A673 (cell line): ENCODE data around the gene SRCIN1. TPM values are rescaled to one million over a fixed set of nuclear protein-coding genes. Genes with fewer than 3 reads are reported as not detected.

ENCODE experiments used
- BruUV-seq: library from RNA; stranded (reverse); fragments of 400-500 nt; replicated peaks from 2 replicates; lab custom pipeline; 2021; lab: Mats Ljungman, UMichigan
- CTCF ChIA-PET: fragments of 300-600 bp; sonication (Branson Sonifier 250); formaldehyde crosslinking; loops from one replicate; lab custom pipeline; 2022; ENCODE audit warnings: antibody characterized with exemption; lab: Charles Lee
- POLR2A ChIA-PET: fragments of 300-600 bp; sonication (Branson Sonifier 250); formaldehyde crosslinking; loops from one replicate; lab custom pipeline; 2022; ENCODE audit warnings: antibody characterized with exemption; ENCODE audit not compliant: low non-redundant PET; lab: Charles Lee
- DNase-seq: peaks from one replicate; pipeline ENCODE4 v3.0.0-alpha.2; 2015; ENCODE audit warnings: low spot score
- H3K27ac ChIP-seq: fragments of 200-600 bp; sonication (generic); 2 replicates; pipeline ENCODE4 v1.5.1; 2016; ENCODE audit warnings: mixed run types, low read depth, mild to moderate bottlenecking, mixed read lengths, antibody characterized with exemption, low read length; ENCODE audit not compliant: poor library complexity, severe bottlenecking
- H3K27me3 ChIP-seq: fragments of 200-600 bp; sonication (generic); replicated peaks from 2 replicates; pipeline ENCODE4 v1.6.1; 2017; ENCODE audit warnings: mixed run types, low read depth, mild to moderate bottlenecking, mixed read lengths, antibody characterized with exemption, low read length; ENCODE audit not compliant: insufficient read depth, poor library complexity
- H3K36me3 ChIP-seq: fragments of 200-600 bp; sonication (generic); 2 replicates; pipeline ENCODE4 v1.6.1; 2016; ENCODE audit warnings: mixed run types, mild to moderate bottlenecking, mixed read lengths, antibody characterized with exemption, low read length; ENCODE audit not compliant: insufficient read depth, poor library complexity, severe bottlenecking
- H3K4me1 ChIP-seq: fragments of 200-600 bp; sonication (generic); 2 replicates; pipeline ENCODE4 v1.6.1; 2017; ENCODE audit warnings: mixed run types, mild to moderate bottlenecking, mixed read lengths, antibody characterized with exemption, low read length; ENCODE audit not compliant: insufficient read depth, poor library complexity, severe bottlenecking
- H3K4me3 ChIP-seq: fragments of 200-600 bp; sonication (generic); 2 replicates; pipeline ENCODE4 v1.5.1; 2016; ENCODE audit warnings: low read depth, mixed run types, mild to moderate bottlenecking, mixed read lengths, low read length; ENCODE audit not compliant: poor library complexity, severe bottlenecking
- H3K9me3 ChIP-seq: fragments of 200-600 bp; sonication (generic); 2 replicates; pipeline ENCODE4 v1.6.1; 2016; ENCODE audit warnings: mixed run types, low read depth, mild to moderate bottlenecking, mixed read lengths, antibody characterized with exemption, low read length; ENCODE audit not compliant: poor library complexity, severe bottlenecking
- EZH2 ChIP-seq: fragments of 200-600 bp; sonication (generic); IDR thresholded peaks from 2 replicates; pipeline ENCODE4 v1.6.1; 2017; ENCODE audit warnings: borderline replicate concordance, low read depth, mild to moderate bottlenecking, mixed read lengths, antibody characterized with exemption, low read length; ENCODE audit not compliant: poor library complexity, severe bottlenecking
- intact Hi-C: fragments of 100-400 bp; cut with micrococcal nuclease; formaldehyde crosslinking; loops from one replicate; pipeline ENCODE4 v1.10.0; 2022; ENCODE audit not compliant: unreplicated experiment
- total RNA-seq: library from RNA; stranded (reverse); gene quantifications from 2 replicates; pipeline ENCODE4 v1.2.3, GENCODE V29; 2021
- TF ChIP-seq, protein P1 (sequence below): fragments of 300-800, 200-600 bp; sonication (generic); conservative IDR thresholded peaks from 2 replicates; pipeline ENCODE4 v1.5.1; 2017; ENCODE audit warnings: low read depth, mild to moderate bottlenecking, antibody characterized with exemption, low read length, moderate library complexity, mixed read lengths

SRCIN1 gene
- total RNA-seq, 1 experiment from 2014 or later = 1.6 TPM

DNA sequence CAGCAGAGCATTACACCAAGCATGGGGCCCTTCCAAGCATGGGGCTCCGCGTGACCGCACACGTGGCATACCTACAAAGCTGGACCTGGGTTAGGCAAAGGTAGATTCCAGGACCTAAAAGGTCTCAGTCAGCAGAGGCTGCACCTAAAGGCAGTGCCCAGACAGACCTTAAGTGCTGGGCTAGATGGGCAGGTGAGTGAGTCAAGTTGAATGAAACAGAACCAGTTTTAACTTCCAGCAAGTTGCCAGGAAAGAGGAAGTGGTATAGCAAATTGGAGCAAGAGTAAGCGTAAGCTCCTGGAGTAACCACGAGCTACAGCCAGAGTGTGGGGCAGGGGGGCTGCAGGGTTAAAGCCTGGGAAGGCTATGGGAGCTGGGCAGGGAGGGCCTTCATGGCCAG lies 49.5 kb downstream of the SRCIN1 start:
- POLR2A ChIA-PET = no interaction called here
- Histone ChIP-seq H3K4me1 (peaks cover 8% of the 10 kb centered on the region), H3K36me3 (no peaks in the 10 kb centered on the region), H3K9me3 (no peaks in the 10 kb centered on the region), H3K27ac (no peak overlapping the region), H3K4me3 (no peak overlapping the region), H3K27me3 (no peaks in the 10 kb centered on the region)
- CTCF ChIA-PET = no interaction called here
- BruUV-seq = no TSS peak
- intact Hi-C loops = loop anchor here (5.0 kb wide), 1 partner anchor 111 kb away; no protein-coding TSS in a partner anchor
- TF ChIP-seq EZH2 = no peak
- TF ChIP-seq, protein P1, sequence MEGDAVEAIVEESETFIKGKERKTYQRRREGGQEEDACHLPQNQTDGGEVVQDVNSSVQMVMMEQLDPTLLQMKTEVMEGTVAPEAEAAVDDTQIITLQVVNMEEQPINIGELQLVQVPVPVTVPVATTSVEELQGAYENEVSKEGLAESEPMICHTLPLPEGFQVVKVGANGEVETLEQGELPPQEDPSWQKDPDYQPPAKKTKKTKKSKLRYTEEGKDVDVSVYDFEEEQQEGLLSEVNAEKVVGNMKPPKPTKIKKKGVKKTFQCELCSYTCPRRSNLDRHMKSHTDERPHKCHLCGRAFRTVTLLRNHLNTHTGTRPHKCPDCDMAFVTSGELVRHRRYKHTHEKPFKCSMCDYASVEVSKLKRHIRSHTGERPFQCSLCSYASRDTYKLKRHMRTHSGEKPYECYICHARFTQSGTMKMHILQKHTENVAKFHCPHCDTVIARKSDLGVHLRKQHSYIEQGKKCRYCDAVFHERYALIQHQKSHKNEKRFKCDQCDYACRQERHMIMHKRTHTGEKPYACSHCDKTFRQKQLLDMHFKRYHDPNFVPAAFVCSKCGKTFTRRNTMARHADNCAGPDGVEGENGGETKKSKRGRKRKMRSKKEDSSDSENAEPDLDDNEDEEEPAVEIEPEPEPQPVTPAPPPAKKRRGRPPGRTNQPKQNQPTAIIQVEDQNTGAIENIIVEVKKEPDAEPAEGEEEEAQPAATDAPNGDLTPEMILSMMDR = no peak
- no peak for DNase-seq

GRCh38 chr17:38554430-38555350 lies 51.1 kb downstream of the SRCIN1 start:
- no peaks in the 10 kb centered on the region for H3K27me3 ChIP-seq
- TF ChIP-seq EZH2 = no peak
- TF ChIP-seq, protein P1 = no peak
- no TSS peak for BruUV-seq
- ChIA-PET CTCF (no interaction called here), POLR2A (no interaction called here)
- no peak for DNase-seq
- intact Hi-C loops = loop anchor here (5.0 kb wide), 1 partner anchor 113 kb away; no protein-coding TSS in a partner anchor
- H3K36me3 ChIP-seq = no peaks in the 10 kb centered on the region
- no peaks in the 10 kb centered on the region for H3K9me3 ChIP-seq
- H3K4me3 ChIP-seq = no peak overlapping the region
- H3K27ac ChIP-seq = no peak overlapping the region
- peaks cover 3% of the 10 kb centered on the region for H3K4me1 ChIP-seq

DNA sequence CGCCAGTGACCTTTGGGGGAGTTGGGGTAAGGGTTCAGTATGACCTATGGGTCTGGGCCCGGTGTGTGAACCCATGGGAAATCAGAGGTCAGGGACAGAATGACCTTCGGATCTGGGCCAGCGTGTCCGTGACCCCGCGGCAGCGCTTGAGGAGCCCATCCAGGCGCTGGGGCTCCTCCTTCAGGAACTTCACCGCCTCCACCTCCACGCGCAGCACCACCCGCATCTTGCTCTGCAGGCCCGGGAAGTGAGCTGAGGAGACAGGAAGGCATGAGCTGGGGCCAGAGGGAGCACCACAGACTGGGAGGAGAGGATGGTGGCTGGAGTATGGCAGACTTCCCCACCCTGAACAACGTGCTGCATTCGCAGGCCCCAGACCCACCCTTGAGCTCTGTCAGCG lies 53.4 kb downstream of the SRCIN1 start:
- BruUV-seq = no TSS peak
- ChIA-PET POLR2A (no interaction called here), CTCF (no interaction called here)
- TF ChIP-seq EZH2 = no peak
- no peak for DNase-seq
- no peaks in the 10 kb centered on the region for H3K9me3 ChIP-seq
- no peak overlapping the region for H3K27ac ChIP-seq
- H3K4me3 ChIP-seq = no peak overlapping the region
- no peaks in the 10 kb centered on the region for H3K27me3 ChIP-seq
- no peaks in the 10 kb centered on the region for H3K36me3 ChIP-seq
- intact Hi-C loops = no loop called here
- no peaks in the 10 kb centered on the region for H3K4me1 ChIP-seq
